ENCODE data around the gene TMEM61.
A peak's percentile ranks its signal among the peaks of the same experiment; 100 is the strongest.
"Not testable (repeated sequence)": the region's sequence is repeated elsewhere in the genome, so short reads cannot be mapped to it uniquely, and the experiment has no call there.

The TMEM61 gene

GRCh38 chr1:55005351-55006140, 25.1 kb downstream of the TMEM61 start:
- no peak for DNase-seq

GRCh38 chr1:55006931-55007330, 26.5 kb downstream of the TMEM61 start:
- no peak for DNase-seq

- no peak for DNase-seq
These were observed 27.2 kb downstream of the TMEM61 start for GRCh38 chr1:55007625-55008024.

GRCh38 chr1:55010194-55010886, 29.9 kb downstream of the TMEM61 start:
- DNase-seq, result no peak

- DNase-seq, result no peak
These were observed 30.4 kb downstream of the TMEM61 start for GRCh38 chr1:55010887-55011217.

- peak in 1 of 2 experiments; percentile 41 for DNase-seq
These were observed 32.2 kb downstream of the TMEM61 start for GRCh38 chr1:55012661-55013060.

GRCh38 chr1:55015123-55015522, 34.7 kb downstream of the TMEM61 start:
- DNase-seq, result no peak

GRCh38 chr1:55015731-55016620, 35.5 kb downstream of the TMEM61 start:
- no peak for DNase-seq

GRCh38 chr1:55018395-55018794, 38.0 kb downstream of the TMEM61 start:
- no peak for DNase-seq

- peak; percentile 89 to 94 for DNase-seq
These were observed 41.6 kb downstream of the TMEM61 start for GRCh38 chr1:55021942-55022546.

GRCh38 chr1:55024163-55024562, 43.7 kb downstream of the TMEM61 start:
- not testable (repeated sequence) for DNase-seq

GRCh38 chr1:55026682-55027081, 46.3 kb downstream of the TMEM61 start:
- DNase-seq, result not testable (repeated sequence)

- DNase-seq, result not testable (repeated sequence)
These were observed 50.7 kb downstream of the TMEM61 start for GRCh38 chr1:55031098-55031497.

- DNase-seq, result no peak
These were observed 52.8 kb downstream of the TMEM61 start for GRCh38 chr1:55033265-55033614.

- no peak for DNase-seq
These were observed 54.2 kb downstream of the TMEM61 start for GRCh38 chr1:55034476-55035133.

- DNase-seq, result no peak
These were observed 55.5 kb downstream of the TMEM61 start for GRCh38 chr1:55035904-55036303.

- peak; percentile 80 to 91 for DNase-seq
These were observed 57.5 kb downstream of the TMEM61 start for GRCh38 chr1:55037733-55038551.

GRCh38 chr1:55038552-55038838, 58.1 kb downstream of the TMEM61 start:
- DNase-seq, result no peak

- DNase-seq, result no peak
These were observed 58.5 kb downstream of the TMEM61 start for GRCh38 chr1:55038974-55039341.

GRCh38 chr1:55039342-55040082, 59.1 kb downstream of the TMEM61 start, which contains the start of gene PCSK9:
Gene PCSK9 (plus strand): TSS chr1:55039548. CDS start chr1:55039838, 290 bp downstream.
- no peak for DNase-seq
